ENCODE measurements around the gene SMC6.

SMC6 gene

GRCh38 chr2:17790536-17790935 lies 36.9 kb upstream of the SMC6 start:
- Histone ChIP-seq H3K27ac (no peak overlapping the region), H3K36me3 (replicated peaks) (no peaks in the 10 kb centered on the region), H3K27me3 (replicated peaks) (no peaks in the 10 kb centered on the region), H3K4me3 (ENCODE audit: low read depth, low read length) (no peak overlapping the region)
- in situ Hi-C loops (cut with HindIII; ENCODE audit: low pct_ligation_motif_present, low sequenced_read_pairs), result no loop called here
- TF ChIP-seq, protein P1, sequence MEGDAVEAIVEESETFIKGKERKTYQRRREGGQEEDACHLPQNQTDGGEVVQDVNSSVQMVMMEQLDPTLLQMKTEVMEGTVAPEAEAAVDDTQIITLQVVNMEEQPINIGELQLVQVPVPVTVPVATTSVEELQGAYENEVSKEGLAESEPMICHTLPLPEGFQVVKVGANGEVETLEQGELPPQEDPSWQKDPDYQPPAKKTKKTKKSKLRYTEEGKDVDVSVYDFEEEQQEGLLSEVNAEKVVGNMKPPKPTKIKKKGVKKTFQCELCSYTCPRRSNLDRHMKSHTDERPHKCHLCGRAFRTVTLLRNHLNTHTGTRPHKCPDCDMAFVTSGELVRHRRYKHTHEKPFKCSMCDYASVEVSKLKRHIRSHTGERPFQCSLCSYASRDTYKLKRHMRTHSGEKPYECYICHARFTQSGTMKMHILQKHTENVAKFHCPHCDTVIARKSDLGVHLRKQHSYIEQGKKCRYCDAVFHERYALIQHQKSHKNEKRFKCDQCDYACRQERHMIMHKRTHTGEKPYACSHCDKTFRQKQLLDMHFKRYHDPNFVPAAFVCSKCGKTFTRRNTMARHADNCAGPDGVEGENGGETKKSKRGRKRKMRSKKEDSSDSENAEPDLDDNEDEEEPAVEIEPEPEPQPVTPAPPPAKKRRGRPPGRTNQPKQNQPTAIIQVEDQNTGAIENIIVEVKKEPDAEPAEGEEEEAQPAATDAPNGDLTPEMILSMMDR (IDR thresholded peaks at IDR 0.05; ENCODE audit: low read depth, low read length, missing control alignments), result no peak
- DNase-seq, result no peak

DNA sequence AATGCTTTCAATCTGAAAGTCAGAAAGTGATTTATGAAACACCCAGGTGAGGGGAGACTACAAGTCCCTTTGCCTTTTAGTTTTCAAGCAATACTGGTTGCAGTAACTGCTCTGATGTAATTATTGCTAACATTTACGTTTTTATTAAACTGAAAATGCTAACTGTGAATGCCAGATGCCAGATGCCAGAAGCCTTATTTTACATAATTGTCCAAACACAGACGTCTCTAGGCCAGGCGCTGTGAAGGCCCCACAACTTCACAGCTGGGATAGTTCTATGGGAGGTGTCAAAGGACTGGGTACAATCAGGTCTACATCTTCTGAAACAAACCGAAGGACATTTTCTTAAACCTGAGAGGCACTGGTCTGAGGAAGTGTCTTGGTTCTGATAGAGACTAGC lies 35.2 kb upstream of the SMC6 start:
- Histone ChIP-seq H3K36me3 (replicated peaks) (no peaks in the 10 kb centered on the region), H3K27ac (no peak overlapping the region), H3K27me3 (replicated peaks) (no peaks in the 10 kb centered on the region), H3K4me3 (ENCODE audit: low read depth, low read length) (no peak overlapping the region)
- TF ChIP-seq, protein P1 (IDR thresholded peaks at IDR 0.05; ENCODE audit: low read depth, low read length, missing control alignments), result no peak
- in situ Hi-C loops (cut with HindIII; ENCODE audit: low pct_ligation_motif_present, low sequenced_read_pairs), result no loop called here
- no peak for DNase-seq

DNA sequence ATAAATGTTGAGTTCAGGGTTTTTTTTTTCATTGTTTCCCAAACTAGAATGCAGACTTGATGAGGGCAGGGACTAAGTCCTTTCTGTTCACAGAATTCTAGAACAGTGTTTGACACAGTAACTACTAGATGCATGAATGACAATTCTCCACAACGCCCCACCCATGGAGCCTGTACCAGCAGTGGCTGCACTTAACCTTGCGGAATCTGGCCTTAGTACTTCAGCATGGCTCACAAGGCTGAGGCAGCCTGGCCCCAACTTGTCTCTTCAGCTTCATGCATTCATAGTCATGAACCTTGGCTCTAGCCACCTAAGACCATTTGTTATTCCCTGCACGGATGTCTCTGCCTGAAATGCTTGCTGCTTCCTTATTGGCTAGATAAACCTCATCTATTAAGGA lies 33.1 kb upstream of the SMC6 start:
- no peak overlapping the region for H3K4me3 ChIP-seq (ENCODE audit: low read depth, low read length)
- H3K27me3 ChIP-seq (replicated peaks), result no peaks in the 10 kb centered on the region
- in situ Hi-C loops (cut with HindIII; ENCODE audit: low pct_ligation_motif_present, low sequenced_read_pairs), result no loop called here
- TF ChIP-seq, protein P1 (IDR thresholded peaks at IDR 0.05; ENCODE audit: low read depth, low read length, missing control alignments), result no peak
- H3K36me3 ChIP-seq (replicated peaks), result no peaks in the 10 kb centered on the region
- no peak overlapping the region for H3K27ac ChIP-seq
- DNase-seq, result no peak

- TF ChIP-seq, protein P1 (IDR thresholded peaks at IDR 0.05; ENCODE audit: low read depth, low read length, missing control alignments), result no peak
- H3K27ac ChIP-seq, result no peak overlapping the region
- DNase-seq, result no peak
- in situ Hi-C loops (cut with HindIII; ENCODE audit: low pct_ligation_motif_present, low sequenced_read_pairs), result no loop called here
- H3K27me3 ChIP-seq (replicated peaks), result no peaks in the 10 kb centered on the region
- H3K4me3 ChIP-seq (ENCODE audit: low read depth, low read length), result no peak overlapping the region
- H3K36me3 ChIP-seq (replicated peaks), result peaks cover 4% of the 10 kb centered on the region
These were observed 27.9 kb upstream of the SMC6 start for GRCh38 chr2:17781482-17781881.

DNA sequence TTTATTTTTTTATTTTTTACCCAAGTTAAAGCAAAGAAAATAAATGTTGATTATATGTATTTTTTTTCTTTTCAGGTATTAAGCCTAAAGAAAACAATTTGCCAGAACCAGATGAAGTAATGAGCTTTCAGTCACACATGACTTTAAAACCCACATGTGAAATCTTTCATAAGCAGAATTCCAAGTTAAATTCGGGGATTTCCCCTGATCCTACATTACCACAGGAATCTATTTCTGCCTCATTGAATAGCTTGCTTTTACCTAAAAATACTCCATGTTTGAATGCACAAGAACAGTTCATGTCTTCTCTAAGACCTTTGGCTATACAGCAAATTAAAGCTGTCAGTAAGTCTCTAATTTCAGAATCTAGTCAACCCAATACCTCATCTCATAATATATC lies 26.9 kb upstream of the SMC6 start:
- Histone ChIP-seq H3K36me3 (replicated peaks) (peaks cover 4% of the 10 kb centered on the region), H3K27me3 (replicated peaks) (no peaks in the 10 kb centered on the region), H3K27ac (no peak overlapping the region), H3K4me3 (ENCODE audit: low read depth, low read length) (no peak overlapping the region)
- DNase-seq, result no peak
- in situ Hi-C loops (cut with HindIII; ENCODE audit: low pct_ligation_motif_present, low sequenced_read_pairs), result no loop called here
- TF ChIP-seq, protein P1 (IDR thresholded peaks at IDR 0.05; ENCODE audit: low read depth, low read length, missing control alignments), result no peak

DNA sequence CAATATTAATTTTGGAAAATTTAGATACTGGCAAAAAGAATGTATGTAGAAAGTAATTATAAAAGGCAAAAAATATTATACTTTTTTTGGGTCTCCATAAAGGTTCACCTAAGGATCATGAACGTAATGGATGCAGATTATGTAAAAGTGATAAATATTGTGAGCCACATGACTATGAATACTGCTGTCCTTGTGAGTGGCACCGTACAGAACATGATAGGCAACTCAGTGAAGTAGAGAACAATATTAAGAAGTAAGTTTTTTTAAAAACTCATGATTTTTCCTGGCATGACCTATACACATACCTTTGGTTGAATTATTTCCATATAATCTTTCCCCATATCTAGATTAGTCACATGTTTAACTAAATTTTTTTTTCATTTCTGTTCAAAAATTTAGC lies 18.9 kb upstream of the SMC6 start:
- no peaks in the 10 kb centered on the region for H3K36me3 ChIP-seq (replicated peaks)
- in situ Hi-C loops (cut with HindIII; ENCODE audit: low pct_ligation_motif_present, low sequenced_read_pairs), result no loop called here
- H3K27me3 ChIP-seq (replicated peaks), result no peaks in the 10 kb centered on the region
- DNase-seq, result no peak
- no peak overlapping the region for H3K4me3 ChIP-seq (ENCODE audit: low read depth, low read length)
- H3K27ac ChIP-seq, result no peak overlapping the region
- TF ChIP-seq, protein P1 (IDR thresholded peaks at IDR 0.05; ENCODE audit: low read depth, low read length, missing control alignments), result no peak

All from brain microvascular endothelial cell (primary cell).